NK-92 (cell line): ENCODE data around the gene IGFN1.
"Not testable (repeated sequence)": the region's sequence is repeated elsewhere in the genome, so short reads cannot be mapped to it uniquely, and the experiment has no call there.

ENCODE experiments used
- DNase-seq: peaks from one replicate; lab custom pipeline; 2025; ENCODE audit not compliant: unreplicated experiment; lab: John Stamatoyannopoulos, UW

IGFN1 gene

GRCh38 chr1:201241736-201242135 lies 51.1 kb downstream of the IGFN1 start:
- DNase-seq = no peak

GRCh38 chr1:201245082-201245481 lies 54.5 kb downstream of the IGFN1 start:
- no peak for DNase-seq

- DNase-seq = no peak
These were observed 58.3 kb downstream of the IGFN1 start for GRCh38 chr1:201248721-201249559.

- DNase-seq = no peak
These were observed 59.8 kb downstream of the IGFN1 start for GRCh38 chr1:201250326-201251011.

- no peak for DNase-seq
These were observed 60.8 kb downstream of the IGFN1 start for GRCh38 chr1:201251411-201251810.

GRCh38 chr1:201251851-201252430 lies 61.3 kb downstream of the IGFN1 start:
- DNase-seq = no peak

- DNase-seq = no peak
These were observed 62.3 kb downstream of the IGFN1 start for GRCh38 chr1:201252944-201253371.

GRCh38 chr1:201253411-201253810 lies 62.8 kb downstream of the IGFN1 start:
- DNase-seq = no peak

GRCh38 chr1:201253906-201254624 lies 63.4 kb downstream of the IGFN1 start:
- DNase-seq = no peak

GRCh38 chr1:201254625-201255478 lies 64.2 kb downstream of the IGFN1 start:
- DNase-seq = no peak

- no peak for DNase-seq
These were observed 65.1 kb downstream of the IGFN1 start for GRCh38 chr1:201255479-201256362.

- DNase-seq = not testable (repeated sequence)
These were observed 67.5 kb downstream of the IGFN1 start for GRCh38 chr1:201258132-201258531.

GRCh38 chr1:201258763-201259230 lies 68.2 kb downstream of the IGFN1 start:
- DNase-seq = no peak

GRCh38 chr1:201259476-201260235 lies 69.0 kb downstream of the IGFN1 start:
- no peak for DNase-seq

- no peak for DNase-seq
These were observed 69.6 kb downstream of the IGFN1 start for GRCh38 chr1:201260236-201260590.

- DNase-seq = no peak
These were observed 70.2 kb downstream of the IGFN1 start for GRCh38 chr1:201260648-201261311.

GRCh38 chr1:201261771-201262547 lies 71.3 kb downstream of the IGFN1 start:
- no peak for DNase-seq
